Hematopoietic multipotent progenitor cell treated with erythropoietin and hydrocortisone succinate and interleukin-3 and kit ligand, for 4 days (in vitro differentiated cells): Measurements from ENCODE around the gene PLCL2.

Source experiments
- DNase-seq: peaks from one replicate; pipeline ENCODE4 v3.0.0-alpha.2; 2015

PLCL2 gene

DNA sequence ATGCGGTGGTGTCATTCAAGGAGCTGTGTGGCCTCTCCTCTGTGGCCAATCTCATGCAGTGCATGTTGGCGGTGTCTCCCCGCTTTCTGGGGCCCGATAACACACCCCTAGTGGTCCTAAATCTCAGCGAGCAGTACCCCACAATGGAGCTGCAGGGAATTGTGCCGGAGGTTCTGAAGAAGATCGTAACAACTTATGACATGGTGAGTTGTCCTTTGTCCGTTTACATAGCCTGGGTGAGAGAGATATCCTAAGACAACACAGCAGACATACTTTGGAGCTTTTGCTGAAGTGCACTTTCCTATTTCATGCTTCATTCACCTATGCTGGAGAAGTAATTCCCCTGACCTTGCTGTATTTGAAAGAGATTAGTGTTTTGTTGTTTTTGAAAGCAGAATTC, 130.0 kb downstream of the PLCL2 start:
- no peak for DNase-seq

DNA sequence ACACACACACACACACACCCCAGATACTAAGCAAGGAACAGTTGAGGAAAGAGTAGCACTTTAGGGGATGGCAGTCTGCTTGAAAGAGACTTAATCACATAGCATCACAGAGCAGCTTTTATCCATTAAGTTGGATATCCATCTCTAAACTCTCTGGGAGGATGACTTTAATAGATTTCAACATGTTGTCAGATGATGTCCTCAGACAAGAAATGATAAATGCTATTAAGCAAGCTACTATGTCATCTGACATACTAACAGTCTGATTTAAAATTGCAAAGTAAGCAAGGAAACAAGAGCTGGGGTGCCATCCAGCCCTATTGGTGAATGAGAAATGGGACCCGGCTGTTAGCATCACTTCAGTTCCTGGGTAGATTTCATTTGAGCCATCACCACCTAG, 136.9 kb downstream of the PLCL2 start:
- DNase-seq: peak; percentile 21

DNA sequence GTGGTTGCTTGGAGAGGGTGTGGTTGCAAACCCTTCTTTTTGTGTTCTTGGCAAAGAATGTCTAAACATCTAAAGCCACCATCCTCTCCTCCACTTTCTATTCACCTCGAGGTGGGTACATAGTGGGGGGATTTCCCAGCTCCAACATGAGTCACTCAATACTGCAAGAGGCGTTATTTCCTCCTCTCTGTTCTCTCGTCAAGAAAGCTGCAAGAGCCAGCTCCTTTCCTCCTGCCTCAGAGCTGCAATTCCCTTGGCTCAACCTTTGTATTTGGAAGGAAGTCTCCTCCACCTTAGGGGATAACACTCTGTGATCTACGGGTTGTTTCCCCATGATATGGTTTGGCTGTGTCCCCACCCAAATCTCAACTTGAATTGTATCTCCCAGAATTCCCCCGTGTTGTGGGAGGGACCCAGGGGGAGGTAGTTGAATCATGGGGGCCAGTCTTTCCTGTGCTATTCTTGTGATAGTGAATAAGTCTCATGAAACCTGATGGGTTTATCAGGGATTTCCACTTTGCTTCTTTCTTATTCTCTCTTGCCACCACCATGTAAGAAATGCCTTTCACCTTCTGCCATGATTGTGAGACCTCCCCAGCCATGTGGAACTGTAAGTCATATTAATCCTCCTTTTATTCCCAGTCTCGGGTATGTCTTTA, 138.4 kb downstream of the PLCL2 start:
- DNase-seq: no peak

DNA sequence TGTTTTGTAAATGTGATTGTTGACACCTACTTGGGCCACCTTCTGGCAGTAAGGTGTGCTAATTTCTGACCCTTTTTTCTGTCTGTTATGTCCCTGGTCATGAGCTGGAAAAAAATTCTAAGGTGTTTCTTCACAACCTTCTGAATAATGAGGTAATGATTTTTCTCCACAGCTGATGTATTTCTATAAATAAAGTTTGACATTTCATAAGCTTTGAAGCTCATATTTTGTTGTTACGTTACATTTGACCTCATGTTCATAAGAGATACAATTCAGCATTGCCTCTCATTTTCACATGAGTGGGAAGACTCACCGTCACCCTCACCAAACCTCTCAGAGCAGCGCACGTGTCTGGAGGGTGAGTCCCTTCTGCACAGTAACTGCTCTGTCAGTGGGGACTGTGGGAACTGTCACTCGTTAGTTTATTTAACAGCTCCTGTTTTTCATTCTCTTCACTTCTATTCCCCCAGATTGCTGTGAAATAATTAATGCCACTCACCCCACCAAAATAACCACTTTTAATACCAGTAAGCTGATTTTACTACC, 140.9 kb downstream of the PLCL2 start:
- no peak for DNase-seq

DNA sequence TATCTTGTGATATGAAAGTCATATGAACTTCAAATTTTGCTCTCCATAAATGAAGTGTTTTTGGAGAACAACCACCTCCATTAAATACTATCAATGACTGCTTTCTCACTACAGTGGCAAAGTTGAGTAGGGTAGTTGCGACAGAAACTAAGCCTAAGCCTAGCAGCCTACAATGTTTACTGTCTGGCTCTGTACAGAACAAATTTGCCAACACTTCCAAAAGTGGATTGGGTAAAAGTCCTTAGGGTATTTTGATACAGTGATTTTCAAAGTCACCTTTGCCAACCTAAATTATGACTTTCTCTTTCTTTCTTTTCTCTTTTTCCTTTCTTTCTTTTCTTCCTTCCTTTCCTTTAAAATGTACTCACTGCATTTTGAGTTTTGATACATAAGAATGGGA, 142.6 kb downstream of the PLCL2 start:
- DNase-seq: no peak

DNA sequence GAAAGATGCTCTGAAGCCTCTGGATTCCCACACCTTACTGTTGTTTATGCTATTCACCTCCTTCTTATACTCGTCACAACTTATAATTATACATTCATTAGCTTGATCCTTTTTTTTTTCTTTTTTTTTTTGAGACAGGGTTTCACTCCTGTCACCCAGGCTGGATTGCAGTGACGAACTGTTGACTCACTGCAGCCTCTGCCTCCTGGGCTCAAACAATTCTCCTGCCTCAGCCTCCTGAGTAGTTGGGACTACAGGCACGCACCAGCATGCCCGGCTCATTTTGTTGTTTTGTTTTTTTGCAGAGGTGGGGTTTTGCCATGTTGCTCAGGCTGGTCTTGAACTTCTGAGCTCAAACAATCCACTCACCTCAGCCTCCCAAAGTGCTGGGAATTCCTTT, 143.6 kb downstream of the PLCL2 start:
- no peak for DNase-seq

DNA sequence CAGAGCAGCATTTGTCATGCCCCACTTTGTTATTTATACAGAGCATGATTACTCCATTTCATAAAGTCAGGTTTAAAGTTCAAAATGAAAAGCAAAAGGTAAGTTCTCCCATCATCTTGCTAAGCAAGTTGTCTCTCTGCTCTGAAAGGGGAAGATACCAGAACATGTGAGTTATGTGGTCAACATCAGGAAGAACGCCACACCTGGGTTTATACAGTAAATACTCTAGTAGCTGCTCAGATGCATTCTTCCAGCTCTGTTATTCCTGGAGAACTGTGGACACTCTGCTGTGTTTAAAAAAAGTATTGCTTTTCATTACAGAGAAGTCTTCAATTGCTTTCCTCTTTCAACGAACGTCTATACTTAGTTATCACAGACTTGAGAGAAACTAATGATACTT, 145.7 kb downstream of the PLCL2 start:
- DNase-seq: no peak

DNA sequence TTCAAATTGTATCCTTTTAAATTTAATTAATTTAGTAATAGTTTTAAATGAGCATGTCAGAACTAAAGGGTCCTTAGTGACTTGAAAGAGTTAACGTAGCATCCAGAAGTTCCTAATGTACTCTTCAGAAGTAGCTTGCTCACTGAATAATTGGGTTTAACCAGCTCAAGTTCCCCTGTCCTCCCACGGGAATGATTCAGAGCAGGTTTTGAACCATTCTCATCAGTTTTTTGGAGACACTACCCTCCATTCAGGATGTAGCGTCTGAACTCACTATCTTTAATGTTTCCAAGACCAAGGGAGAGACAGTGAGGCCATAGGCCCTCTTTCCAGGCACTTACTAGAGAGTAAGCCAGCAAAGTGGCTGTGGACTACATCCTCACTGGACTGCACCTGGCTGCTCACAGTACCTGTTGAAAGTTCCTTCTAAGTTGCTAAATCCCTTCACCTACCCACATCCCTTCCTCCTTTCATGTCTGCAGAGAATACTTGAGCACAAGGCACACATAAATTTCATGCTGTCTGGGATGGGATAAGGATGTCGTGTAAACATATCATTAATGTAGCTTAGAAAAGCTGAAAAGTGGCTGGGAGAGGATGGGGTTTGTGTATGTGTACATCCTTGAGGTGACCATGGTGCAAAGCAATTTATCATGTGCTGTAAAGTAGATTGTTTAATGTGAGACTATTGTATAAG, 146.3 kb downstream of the PLCL2 start:
- DNase-seq: no peak

DNA sequence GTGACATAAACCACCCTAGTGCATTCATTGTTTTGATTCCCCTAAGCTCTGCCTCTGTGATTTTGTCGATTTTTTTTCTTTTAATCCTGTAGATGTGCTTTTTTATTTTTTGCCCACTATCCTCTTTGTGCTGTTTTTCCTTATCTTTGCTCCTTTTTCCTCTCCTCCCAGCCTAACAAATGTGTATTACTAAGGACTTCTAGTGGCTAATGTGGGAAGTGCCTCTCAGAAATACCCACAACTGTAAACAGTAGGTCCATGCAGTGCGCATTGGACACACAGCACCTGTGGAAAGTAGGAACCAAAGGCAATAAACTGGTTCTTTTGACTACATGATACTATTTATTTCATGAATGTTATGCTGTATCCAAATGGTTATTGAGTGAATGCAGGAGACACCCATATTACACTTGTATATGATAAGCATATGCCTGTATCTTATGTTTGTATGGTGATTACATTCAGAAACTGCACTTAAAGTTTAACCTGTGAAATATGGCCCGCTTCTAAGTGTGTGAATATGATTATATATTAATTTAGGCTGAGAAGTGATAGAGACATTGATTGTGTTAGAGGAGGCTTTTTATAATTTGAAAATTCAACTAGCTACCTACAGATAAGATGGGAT, 147.8 kb downstream of the PLCL2 start:
- peak; percentile 59 for DNase-seq

DNA sequence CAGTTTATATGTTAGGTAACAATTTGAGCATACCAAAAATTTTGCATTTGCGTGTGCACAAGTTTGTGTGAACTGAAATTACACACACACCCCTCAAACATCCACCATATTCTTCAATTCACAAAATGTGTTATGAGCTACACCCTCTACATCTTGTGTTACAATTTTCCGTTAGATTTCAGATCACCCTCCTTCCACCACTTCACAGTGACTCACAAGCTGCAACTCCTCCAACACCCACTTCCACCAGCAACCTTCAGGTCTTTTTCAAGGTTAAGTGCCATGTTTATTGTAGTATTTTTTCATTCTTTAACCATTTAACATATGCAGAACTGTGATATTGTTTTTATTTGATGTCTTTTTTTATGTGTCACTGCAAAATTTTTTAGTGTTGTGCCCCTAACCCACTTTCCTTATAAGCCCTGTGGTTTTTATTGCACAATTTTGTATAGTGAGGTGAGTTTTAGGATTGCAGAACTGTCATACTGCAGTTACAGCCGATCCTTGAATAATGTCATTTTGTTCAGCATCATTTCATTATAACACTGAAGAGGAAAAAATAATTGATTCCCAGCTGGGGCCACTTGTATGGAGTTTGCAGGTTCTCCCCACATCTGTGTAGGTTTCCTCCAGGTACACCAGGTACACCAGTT, 148.9 kb downstream of the PLCL2 start:
- peak; percentile 48 for DNase-seq

DNA sequence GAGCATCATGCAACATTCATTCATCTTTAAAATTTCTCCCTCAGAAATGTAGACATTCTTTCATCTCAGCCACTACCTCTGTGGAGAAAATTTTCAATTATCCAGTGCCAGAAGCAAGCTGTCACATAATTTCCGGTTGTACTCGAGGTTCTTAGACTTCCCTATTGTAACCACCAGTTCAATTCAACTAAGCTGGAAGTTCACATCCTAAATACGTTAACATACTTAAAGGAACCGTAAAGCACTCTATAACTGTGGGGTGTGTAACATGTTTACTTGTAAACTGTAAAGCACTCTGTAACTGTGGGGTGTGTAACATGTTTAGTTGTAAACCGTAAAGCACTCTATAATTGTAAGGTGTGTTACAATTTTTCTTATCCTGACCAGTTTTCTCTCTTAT, 150.3 kb downstream of the PLCL2 start:
- peak; percentile 59 for DNase-seq

DNA sequence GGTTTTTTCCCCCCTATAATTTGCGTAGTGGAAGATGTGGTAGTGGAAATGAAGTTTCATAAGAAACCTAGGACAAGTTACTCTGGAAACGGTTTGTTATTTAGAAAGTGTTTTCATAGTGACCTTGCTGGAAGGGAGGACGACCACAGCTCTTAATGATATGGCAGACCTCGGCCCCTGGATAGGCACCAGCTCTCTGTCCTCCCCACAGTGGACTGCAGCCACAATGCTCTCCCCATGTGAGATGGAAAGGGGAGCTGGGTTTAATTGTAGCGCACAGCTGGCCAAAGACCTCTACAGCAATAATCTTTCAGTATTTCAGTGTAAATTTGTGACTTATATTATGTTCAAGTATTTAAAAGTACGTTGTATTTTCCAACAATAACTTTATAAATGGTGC, 151.2 kb downstream of the PLCL2 start:
- DNase-seq: no peak

DNA sequence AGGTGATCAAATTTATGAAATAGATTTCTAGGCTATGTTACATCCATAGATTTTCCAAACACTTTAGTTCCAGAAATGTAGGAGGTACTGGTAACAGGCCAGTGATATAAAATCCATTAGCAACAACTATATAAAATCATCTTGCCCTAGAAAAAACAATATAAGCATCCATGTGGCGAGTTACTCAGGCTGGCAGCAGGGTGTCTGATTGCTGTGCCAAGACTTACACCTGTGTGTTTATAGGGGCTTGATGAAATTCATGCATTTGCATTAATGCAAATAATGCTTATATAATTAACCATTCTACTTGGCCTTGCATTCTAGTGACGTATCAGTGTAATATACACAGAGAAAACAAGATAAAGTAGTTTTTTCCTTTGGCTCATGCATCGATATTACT, 153.4 kb downstream of the PLCL2 start:
- DNase-seq: no peak

DNA sequence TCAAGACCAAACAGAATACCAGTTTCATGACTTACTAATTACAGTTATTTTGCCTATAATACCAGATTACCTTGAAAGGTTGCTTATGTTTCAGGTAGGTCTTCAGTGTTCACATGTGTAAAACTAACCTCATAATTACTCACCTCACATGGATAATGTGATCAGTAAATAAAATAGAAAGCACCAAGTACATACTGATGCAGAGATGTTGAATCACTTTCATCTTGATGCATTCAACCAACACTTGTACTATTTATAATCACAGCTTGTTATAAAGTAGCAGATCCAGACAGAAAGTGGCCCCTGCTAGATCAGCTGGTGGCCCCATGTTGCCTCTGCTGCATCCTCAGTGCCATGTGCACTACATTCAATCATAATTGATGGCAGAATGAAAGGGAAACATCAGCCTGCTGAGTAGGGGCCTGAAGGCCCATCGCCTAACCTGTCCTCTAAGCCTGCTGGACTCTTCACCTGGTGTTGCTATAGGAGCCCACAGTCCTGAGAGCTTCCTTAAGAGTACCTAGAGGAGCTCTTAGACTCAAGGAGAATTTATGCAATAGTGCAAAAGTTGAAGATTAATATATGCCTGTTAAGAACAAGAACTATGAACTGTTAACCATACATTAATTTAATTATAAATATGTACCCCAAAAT, 154.3 kb downstream of the PLCL2 start:
- DNase-seq: no peak

DNA sequence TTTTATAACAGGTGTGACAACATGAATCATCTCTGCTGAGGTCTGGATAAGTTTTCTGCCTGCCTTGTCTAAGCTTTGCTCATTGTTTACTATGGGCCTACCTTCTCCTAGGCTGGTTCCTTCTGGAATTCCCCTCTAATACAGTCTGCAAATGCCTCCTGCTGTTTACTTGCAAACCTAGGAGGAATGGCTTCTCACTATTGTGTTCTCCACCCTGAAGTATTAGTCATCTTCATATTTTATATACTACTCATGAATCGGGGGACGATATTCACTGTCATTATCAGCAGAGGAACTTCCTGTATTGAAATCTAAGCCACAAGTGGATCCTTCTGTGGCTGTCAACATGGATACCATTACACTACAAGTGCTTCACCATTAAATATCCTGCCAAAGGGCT, 154.8 kb downstream of the PLCL2 start:
- peak; percentile 63 for DNase-seq

DNA sequence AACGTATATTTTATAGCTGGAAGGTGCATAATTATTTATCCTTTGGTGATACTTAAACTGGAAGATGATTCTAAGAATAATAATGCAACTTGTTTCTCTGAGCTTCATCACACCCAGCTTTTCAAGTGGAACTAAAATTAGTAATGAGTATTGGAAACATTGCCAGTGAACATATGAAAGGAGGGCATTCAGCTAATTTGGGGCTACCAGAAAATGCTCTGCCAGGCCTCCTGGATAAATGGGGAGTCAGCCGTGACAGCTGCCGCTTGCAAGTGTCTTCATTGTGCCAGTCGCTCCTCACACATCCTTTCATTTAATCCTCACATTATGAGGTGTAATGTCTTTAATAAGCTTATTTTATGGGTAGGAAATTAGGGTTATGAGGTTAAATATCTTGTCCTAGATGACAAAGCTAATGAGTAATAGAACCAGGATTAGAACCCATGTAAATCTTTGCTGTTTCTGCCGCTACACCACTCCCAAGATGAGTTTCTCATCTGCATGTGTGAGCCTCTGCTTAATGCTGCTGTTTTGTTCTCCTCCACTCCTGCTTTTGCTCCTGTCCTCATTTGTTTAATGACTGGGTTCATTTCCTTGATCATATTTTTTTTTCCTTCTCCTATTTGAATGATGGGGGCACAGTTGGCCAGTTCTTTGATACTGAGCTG, 155.7 kb downstream of the PLCL2 start:
- no peak for DNase-seq

DNA sequence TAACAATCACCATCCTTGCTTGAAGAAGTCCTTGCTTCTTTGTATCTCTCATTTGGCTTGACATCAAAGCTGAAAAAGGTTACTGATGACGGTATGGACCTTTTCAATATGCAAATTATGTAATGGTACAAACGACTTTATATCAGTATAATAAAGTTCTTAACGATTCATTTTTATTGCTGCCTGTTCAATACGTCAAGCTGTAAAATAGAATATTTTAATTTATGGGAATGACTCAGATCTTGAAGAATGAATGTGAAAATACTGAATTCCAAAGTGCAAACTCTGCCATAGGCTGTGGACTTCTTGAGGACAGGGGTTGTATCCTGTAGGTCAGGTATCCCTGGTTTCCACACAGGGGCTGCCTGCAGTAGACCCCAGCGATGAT, 156.2 kb downstream of the PLCL2 start:
- DNase-seq: no peak

DNA sequence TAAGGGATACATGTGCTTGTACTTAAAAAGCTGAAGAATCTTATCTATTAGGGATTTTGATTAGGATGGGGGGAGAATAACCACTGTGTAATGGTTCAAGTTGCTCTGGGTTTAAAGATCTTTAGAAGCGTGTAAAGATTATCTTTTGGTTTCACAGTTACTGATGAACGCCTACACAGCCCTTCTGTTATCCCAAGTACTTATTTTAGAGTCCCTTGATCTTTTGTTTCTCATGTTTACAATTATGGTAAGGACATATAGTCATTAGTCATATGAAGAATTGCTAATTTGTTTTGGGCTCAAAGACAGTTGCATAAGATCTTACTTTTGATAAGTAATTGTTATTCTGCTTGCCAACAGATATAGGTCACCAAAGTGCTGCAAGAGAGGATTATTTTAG, 160.1 kb downstream of the PLCL2 start:
- DNase-seq: no peak

DNA sequence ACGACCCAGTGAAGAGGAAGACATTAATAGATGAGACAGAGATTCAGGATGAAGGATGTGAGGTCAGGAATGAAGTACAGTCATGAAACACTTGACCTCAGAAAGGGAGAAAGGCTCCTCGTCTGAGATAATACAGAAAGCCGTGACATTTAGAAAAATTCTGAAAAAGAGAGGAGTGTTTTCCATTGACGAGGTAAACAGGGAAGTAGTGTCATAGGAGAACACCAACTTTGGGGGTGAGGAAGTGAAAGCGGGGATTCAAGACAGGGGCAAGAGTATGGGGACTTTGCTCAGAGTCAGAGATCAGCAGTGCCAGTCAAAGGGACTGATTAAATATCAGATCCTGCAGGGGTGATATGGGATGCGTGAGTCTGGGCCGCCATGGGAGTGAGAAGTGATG, 160.9 kb downstream of the PLCL2 start:
- no peak for DNase-seq

DNA sequence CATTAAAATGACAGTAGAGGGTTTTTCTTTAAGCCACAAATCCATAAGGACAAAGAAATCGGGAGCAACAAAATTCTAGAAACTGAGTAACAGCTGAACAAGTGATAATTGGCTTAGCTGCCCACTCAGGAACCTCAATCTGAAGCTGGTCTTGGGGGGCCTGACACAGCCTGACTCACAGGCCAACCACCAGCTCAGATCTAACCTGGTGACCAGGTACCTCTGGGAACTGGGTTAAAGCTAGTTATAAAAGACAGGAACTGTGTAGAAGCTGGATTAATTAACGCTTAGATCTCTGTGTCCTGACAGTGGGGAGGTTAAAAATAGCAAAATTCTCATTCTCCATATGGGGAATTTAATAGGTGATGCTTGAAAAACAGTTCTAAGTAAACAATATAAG, 161.9 kb downstream of the PLCL2 start:
- no peak for DNase-seq

DNA sequence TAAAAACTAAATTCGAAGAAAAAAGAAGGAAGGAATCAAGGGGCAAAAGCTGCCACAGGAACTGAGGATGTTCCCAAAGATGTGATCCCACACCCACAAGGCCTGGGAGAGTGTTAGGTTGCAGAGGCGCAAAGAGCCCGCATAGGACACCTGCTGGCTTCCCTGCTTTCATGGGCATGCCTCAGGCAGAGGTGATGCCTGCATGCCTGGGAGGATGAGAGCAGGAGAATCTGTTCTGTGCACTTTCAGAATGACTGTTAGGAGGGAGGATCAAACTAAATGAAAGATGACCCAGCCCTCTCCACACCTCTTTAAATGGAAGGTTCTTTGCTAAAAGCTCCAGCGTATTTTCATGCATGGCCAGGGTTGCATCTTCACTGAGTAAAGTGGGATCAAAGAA, 162.4 kb downstream of the PLCL2 start:
- no peak for DNase-seq

DNA sequence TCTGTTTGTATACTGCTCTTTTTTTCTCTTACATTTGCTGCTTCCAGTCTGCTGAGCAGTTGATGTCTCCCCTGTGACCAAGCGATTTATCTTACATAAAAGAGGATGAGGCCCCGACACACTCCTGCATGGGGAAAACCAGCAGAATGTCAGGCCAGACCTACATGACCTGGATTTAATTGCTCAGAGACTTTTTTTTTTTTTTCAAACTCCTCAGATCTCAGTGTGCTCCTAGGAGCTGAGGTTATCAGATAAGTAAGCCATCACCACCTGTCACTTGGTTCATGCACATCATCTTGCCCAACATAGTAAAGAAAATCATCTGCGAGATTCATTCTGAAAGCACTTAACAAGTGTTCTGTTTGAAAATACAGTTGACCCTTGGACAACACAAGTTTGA, 163.1 kb downstream of the PLCL2 start:
- no peak for DNase-seq

DNA sequence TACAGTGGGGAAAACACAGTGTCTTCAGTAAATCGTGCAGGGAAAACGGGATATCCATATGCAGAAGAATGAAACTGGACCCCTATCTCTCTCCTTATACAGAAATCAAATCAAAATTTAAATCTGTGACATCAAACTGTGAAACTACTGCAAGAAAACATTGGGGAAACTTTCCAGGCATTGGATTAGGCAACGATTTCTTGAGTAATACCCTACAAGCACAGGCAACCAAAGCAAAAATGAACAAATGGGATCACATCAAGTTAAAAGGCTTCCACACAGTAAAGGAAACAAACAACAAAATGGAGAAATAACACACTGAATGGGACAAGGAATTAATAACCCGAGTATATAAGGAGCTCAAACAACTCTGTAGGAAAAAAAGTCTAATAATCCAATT, 165.3 kb downstream of the PLCL2 start:
- no peak for DNase-seq
